GM12878 (cell line): ENCODE results near the gene SEL1L3. TPM values are rescaled to one million over a fixed set of nuclear protein-coding genes. Genes with fewer than 3 reads are reported as not detected.

Experiments
- ATAC-seq: fragments of 200-7000 bp; cut with Tn5 transposase; 3 replicates; pipeline ENCODE4 v1.9.1; 2020; ENCODE audit warnings: mild to moderate bottlenecking, moderate library complexity
- BruUV-seq: library from RNA; stranded (reverse); fragments of 400-500 nt; replicated peaks from 2 replicates; lab custom pipeline; 2021; lab: Mats Ljungman, UMichigan
- CTCF ChIA-PET: fragments of 300-600 bp; sonication (Branson Sonifier 250); formaldehyde crosslinking; extraction: SDS; loops from one replicate; lab custom pipeline; 2021; ENCODE audit warnings: inconsistent platforms; lab: Yijun Ruan, JAX
- POLR2A ChIA-PET: fragments of 350-600 bp; formaldehyde crosslinking; extraction: SDS; loops from one replicate; lab custom pipeline; 2021; ENCODE audit warnings: inconsistent platforms; lab: Charles Lee
- RAD21 ChIA-PET: fragments of 300-600 bp; sonication (Branson Sonifier 250); formaldehyde crosslinking; loops from one replicate; lab custom pipeline; 2023; ENCODE audit warnings: antibody characterized with exemption; ENCODE audit not compliant: unreplicated experiment; lab: Charles Lee
- SMC1A ChIA-PET: fragments of 300-600 bp; sonication (Branson Sonifier 250); formaldehyde crosslinking; loops from one replicate; lab custom pipeline; 2023; ENCODE audit not compliant: unreplicated experiment, uncharacterized antibody; lab: Charles Lee
- DNase-seq: peaks from one replicate; pipeline ENCODE4 v3.0.0-alpha.2; 2011; ENCODE audit warnings: low read depth, low spot score
- FAIRE-seq: peaks from 3 replicates; lab custom pipeline; 2011; peaks lifted over from hg19 to GRCh38; lab: Jason Lieb, UNC
- H2AFZ ChIP-seq: 2 replicates; pipeline ENCODE4 v1.6.0; 2011; ENCODE audit warnings: low read depth, low read length, control low read depth; ENCODE audit not compliant: control insufficient read depth
- H3K27ac ChIP-seq: 2 replicates; pipeline ENCODE4 v1.5.1; 2011; ENCODE audit warnings: control low read depth; ENCODE audit not compliant: control insufficient read depth, insufficient read depth
- H3K27me3 ChIP-seq, 2 experiments: replicated peaks in 1 of 2; 2 replicates each; pipeline versions ENCODE4 v1.6.0 to v1.6.1; 2011; ENCODE audit warnings: low read length in 1 of 2; ENCODE audit not compliant: control insufficient read depth in 2 of 2, insufficient read depth in 2 of 2
- H3K36me3 ChIP-seq, 2 experiments: 2 replicates each; pipeline ENCODE4 v1.5.1; 2011; ENCODE audit warnings: low read length in 1 of 2; ENCODE audit not compliant: control insufficient read depth in 2 of 2, insufficient read depth in 2 of 2
- H3K4me1 ChIP-seq: 2 replicates; pipeline ENCODE4 v1.6.1; 2011; ENCODE audit warnings: mild to moderate bottlenecking, low read length, moderate library complexity, mixed read lengths; ENCODE audit not compliant: control insufficient read depth, insufficient read depth
- H3K4me2 ChIP-seq: 2 replicates; pipeline ENCODE4 v1.6.0; 2011; ENCODE audit warnings: control low read depth; ENCODE audit not compliant: control insufficient read depth, insufficient read depth
- H3K4me3 ChIP-seq: fragments of 200-600 bp; sonication (generic); 2 replicates; pipeline ENCODE4 v1.5.1; 2016
- H3K79me2 ChIP-seq: 2 replicates; pipeline ENCODE4 v1.6.0; 2011; ENCODE audit warnings: low read length; ENCODE audit not compliant: control insufficient read depth, insufficient read depth
- H3K9ac ChIP-seq: 2 replicates; pipeline ENCODE4 v1.8.0; 2011; ENCODE audit warnings: low read length, control low read depth, mixed read lengths; ENCODE audit not compliant: control insufficient read depth, insufficient read depth
- H3K9me3 ChIP-seq: replicated peaks from 3 replicates; pipeline ENCODE4 v1.5.1; 2011; ENCODE audit warnings: mild to moderate bottlenecking, low read length; ENCODE audit not compliant: control insufficient read depth, insufficient read depth
- H4K20me1 ChIP-seq: 2 replicates; pipeline ENCODE4 v1.6.0; 2011; ENCODE audit not compliant: control insufficient read depth, insufficient read depth
- BMI1 ChIP-seq: fragments of 450-650 bp; IDR thresholded peaks from 2 replicates; pipeline ENCODE4 v1.6.1; 2016; ENCODE audit warnings: mild to moderate bottlenecking, moderate library complexity, borderline replicate concordance
- CREB1 ChIP-seq: IDR thresholded peaks from 2 replicates; pipeline ENCODE4 v1.6.1; 2012; ENCODE audit warnings: low read depth, mild to moderate bottlenecking, inconsistent platforms
- EP300 ChIP-seq, 2 experiments: fragments of 150-350 bp in 1 of 2; IDR thresholded peaks; 2 replicates each; pipeline ENCODE4 v1.6.1; 2011 to 2012; ENCODE audit warnings: low read depth in 2 of 2, low read length in 2 of 2, borderline replicate concordance in 1 of 2, improper control_type of control experiment in 1 of 2, inconsistent platforms in 1 of 2; ENCODE audit not compliant: control insufficient read depth in 1 of 2
- ESRRA ChIP-seq: IDR thresholded peaks from 2 replicates; pipeline ENCODE4 v1.6.1; 2012; ENCODE audit warnings: mild to moderate bottlenecking, low read length, improper control_type of control experiment
- HDGF ChIP-seq: fragments of 450-650 bp; IDR thresholded peaks from 2 replicates; pipeline ENCODE4 v1.6.1; 2016; ENCODE audit warnings: antibody characterized with exemption
- MEF2A ChIP-seq: IDR thresholded peaks from 2 replicates; pipeline ENCODE4 v1.6.1; 2011; ENCODE audit warnings: low read depth, mild to moderate bottlenecking, low read length, moderate library complexity; ENCODE audit not compliant: insufficient read depth
- NFXL1 ChIP-seq: fragments of 450-650 bp; IDR thresholded peaks from 2 replicates; pipeline ENCODE4 v1.6.1; 2017; ENCODE audit warnings: antibody characterized with exemption, mild to moderate bottlenecking, borderline replicate concordance
- RUNX3 ChIP-seq: IDR thresholded peaks from 2 replicates; pipeline ENCODE4 v1.6.1; 2012; ENCODE audit warnings: low read length, inconsistent platforms
- SP1 ChIP-seq: IDR thresholded peaks from one replicate; pipeline ENCODE4 v1.6.1; 2011; ENCODE audit warnings: low read depth, low read length
- ZNF622 ChIP-seq: fragments of 450-650 bp; IDR thresholded peaks from 2 replicates; pipeline ENCODE4 v1.6.1; 2017; ENCODE audit warnings: mild to moderate bottlenecking, inconsistent platforms
- WGBS: methylation state at CpG from one replicate; pipeline ENCODE4 v1.1.6; 2016; ENCODE audit warnings: low lambda C conversion rate; ENCODE audit not compliant: insufficient replicate concordance, insufficient coverage; ENCODE audit errors: missing lambda C conversion rate; 5-methylcytosine and 5-hydroxymethylcytosine counted together
- in situ Hi-C: fragments of 300-500 bp; cut with MboI; formaldehyde crosslinking; loops from 9 replicates; pipeline ENCODE4 v1.14.3; 2018; ENCODE audit warnings: mixed read lengths
- intact Hi-C: fragments of 100-400 bp; cut with micrococcal nuclease; formaldehyde crosslinking; loops from one replicate; pipeline ENCODE4 v1.14.2; 2022; ENCODE audit not compliant: unreplicated experiment
- polyA plus RNA-seq, 11 experiments: library from polyadenylated mRNA; depleted of rRNA in 4 of 11; unstranded in 6 of 11; stranded (reverse) in 5 of 11; fragments of >200 nt; fragmentation: Nextera tagmentation in 4 of 11; fragmentation: Illumina TruSeq in 1 of 11; extraction: Ambion mirVana in 4 of 11; extraction: Trizol in 1 of 11; gene quantifications; 1 replicate in 1 of 11; 2 replicates in 10 of 11; pipeline versions ENCODE4 v1.2.1 to v1.2.3, GENCODE V29; 2011 to 2016; ENCODE audit warnings: inconsistent platforms in 2 of 11, missing spikeins in 2 of 11, low read depth in 1 of 11
- total RNA-seq, 4 experiments: library from RNA; depleted of rRNA in 3 of 4; stranded (reverse); fragments of >200 nt in 3 of 4; fragmentation: Illumina TruSeq in 1 of 4; extraction: Trizol in 1 of 4; gene quantifications; 2 replicates each; pipeline versions ENCODE4 v1.2.1 to v1.2.3, GENCODE V29; 2013 to 2021
- TF ChIP-seq, protein P1 (sequence below): fragments of 450-650 bp; formaldehyde crosslinking; IDR thresholded peaks from 2 replicates; pipeline ENCODE4 v1.4.0; 2020; ENCODE audit warnings: mild to moderate bottlenecking, moderate library complexity
- TF ChIP-seq, protein P2 (sequence below): fragments of 450-650 bp; IDR thresholded peaks from 2 replicates; pipeline ENCODE4 v1.6.1; 2018; ENCODE audit warnings: borderline replicate concordance, mild to moderate bottlenecking; ENCODE audit not compliant: partially characterized antibody

SEL1L3 gene
- total and polyA plus RNA-seq, 10 of the 15 experiments (the other 5 are each of a cell fraction or from before 2014, with no cell fraction given), result 20.4 to 82.2 (median 47.3) TPM

DNA sequence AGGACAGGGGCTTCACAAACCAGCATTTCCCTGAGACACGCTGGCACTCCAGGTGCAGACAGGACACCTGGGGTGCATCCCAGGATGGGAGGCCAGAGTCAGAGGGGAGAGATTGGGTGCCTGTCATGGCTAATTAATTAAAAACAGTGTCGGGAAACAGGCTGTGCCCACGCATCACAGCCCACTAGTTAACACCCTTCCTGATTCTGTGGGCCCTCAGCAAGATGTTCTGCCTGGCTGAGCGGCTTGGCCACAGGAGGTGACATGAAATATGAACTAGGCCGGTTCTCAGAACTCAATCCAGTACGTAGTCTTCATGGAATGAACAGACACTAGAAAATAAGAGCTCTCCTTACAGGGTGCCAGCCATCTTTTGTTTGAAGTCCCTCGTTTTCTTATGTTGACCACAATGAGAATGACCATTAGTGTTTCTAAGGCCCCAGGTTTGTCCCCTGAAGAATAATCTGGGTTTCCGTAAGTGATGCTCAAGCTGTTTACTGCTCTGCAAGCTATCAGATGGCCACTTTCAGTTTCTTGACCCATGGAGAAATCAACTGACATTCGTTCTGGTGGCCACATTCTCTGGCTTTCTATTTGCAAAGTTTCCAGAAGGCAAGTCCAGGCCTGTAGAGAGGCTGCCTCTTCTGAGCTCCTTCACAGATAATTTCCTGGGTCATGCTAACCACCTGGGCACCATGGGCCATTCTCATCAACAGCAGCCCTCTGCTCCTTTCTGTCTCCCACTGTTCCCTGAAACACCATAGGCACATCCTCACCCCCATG is 134.9 kb downstream of the SEL1L3 start:
- H3K79me2 ChIP-seq, result no peaks in the 10 kb centered on the region
- DNase-seq (no peak), FAIRE-seq (no peak), ATAC-seq (peak; percentile 53; the same call in 2 of the 3 replicates)
- intact Hi-C loops, result loop anchor here (5.0 kb wide), 1 partner anchor 671 kb away; no protein-coding TSS in a partner anchor
- H3K27me3 ChIP-seq, result no peaks in the 10 kb centered on the region
- no peak overlapping the region for H2AFZ ChIP-seq
- no peaks in the 10 kb centered on the region for H3K9me3 ChIP-seq
- H3K36me3 ChIP-seq, result no peaks in the 10 kb centered on the region
- SMC1A ChIA-PET, result interaction anchor here (0.9 to 1.1 kb wide), 2 partner anchors 18 to 68 kb away, joined by 3 read pairs; no protein-coding TSS in a partner anchor
- in situ Hi-C loops, result no loop called here
- POLR2A ChIA-PET, result no interaction called here
- CTCF ChIA-PET, result no interaction called here
- H4K20me1 ChIP-seq, result no peaks in the 10 kb centered on the region
- H3K27ac ChIP-seq, result no peak overlapping the region
- H3K4me3 ChIP-seq, result no peak overlapping the region
- BruUV-seq, result no TSS peak
- peaks cover 4% of the 10 kb centered on the region; the same call in 1 of the 2 replicates for H3K4me1 ChIP-seq
- WGBS, result 21% methylated on average over 9 of the region's 9 CpGs
- TF ChIP-seq, protein P1, sequence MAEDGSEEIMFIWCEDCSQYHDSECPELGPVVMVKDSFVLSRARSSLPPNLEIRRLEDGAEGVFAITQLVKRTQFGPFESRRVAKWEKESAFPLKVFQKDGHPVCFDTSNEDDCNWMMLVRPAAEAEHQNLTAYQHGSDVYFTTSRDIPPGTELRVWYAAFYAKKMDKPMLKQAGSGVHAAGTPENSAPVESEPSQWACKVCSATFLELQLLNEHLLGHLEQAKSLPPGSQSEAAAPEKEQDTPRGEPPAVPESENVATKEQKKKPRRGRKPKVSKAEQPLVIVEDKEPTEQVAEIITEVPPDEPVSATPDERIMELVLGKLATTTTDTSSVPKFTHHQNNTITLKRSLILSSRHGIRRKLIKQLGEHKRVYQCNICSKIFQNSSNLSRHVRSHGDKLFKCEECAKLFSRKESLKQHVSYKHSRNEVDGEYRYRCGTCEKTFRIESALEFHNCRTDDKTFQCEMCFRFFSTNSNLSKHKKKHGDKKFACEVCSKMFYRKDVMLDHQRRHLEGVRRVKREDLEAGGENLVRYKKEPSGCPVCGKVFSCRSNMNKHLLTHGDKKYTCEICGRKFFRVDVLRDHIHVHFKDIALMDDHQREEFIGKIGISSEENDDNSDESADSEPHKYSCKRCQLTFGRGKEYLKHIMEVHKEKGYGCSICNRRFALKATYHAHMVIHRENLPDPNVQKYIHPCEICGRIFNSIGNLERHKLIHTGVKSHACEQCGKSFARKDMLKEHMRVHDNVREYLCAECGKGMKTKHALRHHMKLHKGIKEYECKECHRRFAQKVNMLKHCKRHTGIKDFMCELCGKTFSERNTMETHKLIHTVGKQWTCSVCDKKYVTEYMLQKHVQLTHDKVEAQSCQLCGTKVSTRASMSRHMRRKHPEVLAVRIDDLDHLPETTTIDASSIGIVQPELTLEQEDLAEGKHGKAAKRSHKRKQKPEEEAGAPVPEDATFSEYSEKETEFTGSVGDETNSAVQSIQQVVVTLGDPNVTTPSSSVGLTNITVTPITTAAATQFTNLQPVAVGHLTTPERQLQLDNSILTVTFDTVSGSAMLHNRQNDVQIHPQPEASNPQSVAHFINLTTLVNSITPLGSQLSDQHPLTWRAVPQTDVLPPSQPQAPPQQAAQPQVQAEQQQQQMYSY (CRISPR knock-in tag), result no peak
- no peak for TF ChIP-seq ESRRA
- TF ChIP-seq, protein P2, sequence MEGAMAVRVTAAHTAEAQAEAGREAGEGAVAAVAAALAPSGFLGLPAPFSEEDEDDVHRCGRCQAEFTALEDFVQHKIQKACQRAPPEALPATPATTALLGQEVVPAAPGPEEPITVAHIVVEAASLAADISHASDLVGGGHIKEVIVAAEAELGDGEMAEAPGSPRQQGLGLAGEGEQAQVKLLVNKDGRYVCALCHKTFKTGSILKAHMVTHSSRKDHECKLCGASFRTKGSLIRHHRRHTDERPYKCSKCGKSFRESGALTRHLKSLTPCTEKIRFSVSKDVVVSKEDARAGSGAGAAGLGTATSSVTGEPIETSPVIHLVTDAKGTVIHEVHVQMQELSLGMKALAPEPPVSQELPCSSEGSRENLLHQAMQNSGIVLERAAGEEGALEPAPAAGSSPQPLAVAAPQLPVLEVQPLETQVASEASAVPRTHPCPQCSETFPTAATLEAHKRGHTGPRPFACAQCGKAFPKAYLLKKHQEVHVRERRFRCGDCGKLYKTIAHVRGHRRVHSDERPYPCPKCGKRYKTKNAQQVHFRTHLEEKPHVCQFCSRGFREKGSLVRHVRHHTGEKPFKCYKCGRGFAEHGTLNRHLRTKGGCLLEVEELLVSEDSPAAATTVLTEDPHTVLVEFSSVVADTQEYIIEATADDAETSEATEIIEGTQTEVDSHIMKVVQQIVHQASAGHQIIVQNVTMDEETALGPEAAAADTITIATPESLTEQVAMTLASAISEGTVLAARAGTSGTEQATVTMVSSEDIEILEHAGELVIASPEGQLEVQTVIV, result no peak
- TF ChIP-seq RUNX3, result no peak
- TF ChIP-seq NFXL1, result no peak
- no peak for TF ChIP-seq CREB1
- TF ChIP-seq SP1, result no peak
- TF ChIP-seq ZNF622, result no peak
- no peak for TF ChIP-seq MEF2A
- TF ChIP-seq HDGF, result no peak
- TF ChIP-seq EP300 (IDR thresholded peaks at IDR 0.05; ENCODE audit: borderline replicate concordance in 1 of 2, control insufficient read depth in 1 of 2, low read depth in 2 of 2, low read length in 2 of 2), result no peak
- no peak for TF ChIP-seq BMI1
- H3K9ac ChIP-seq, result no peak overlapping the region
- RAD21 ChIA-PET, result no interaction called here
- no peak overlapping the region for H3K4me2 ChIP-seq
